Measurements from ENCODE around the gene ADGRB3.

The ADGRB3 gene

GRCh38 chr6:69246983-69247382 is 611.9 kb downstream of the ADGRB3 start:
- no peak for DNase-seq (ENCODE audit: extremely low read depth, low read depth)
- H3K4me3 ChIP-seq (replicated peaks; ENCODE audit: low read depth, low read length), result no peak overlapping the region
- no peak for TF ChIP-seq CTCF (IDR thresholded peaks at IDR 0.05; ENCODE audit: low read depth, low read length, missing control alignments)

GRCh38 chr6:69261010-69261409 is 625.9 kb downstream of the ADGRB3 start:
- DNase-seq (ENCODE audit: extremely low read depth, low read depth), result no peak
- no peak for TF ChIP-seq CTCF (IDR thresholded peaks at IDR 0.05; ENCODE audit: low read depth, low read length, missing control alignments)
- no peak overlapping the region for H3K4me3 ChIP-seq (replicated peaks; ENCODE audit: low read depth, low read length)

- TF ChIP-seq CTCF (IDR thresholded peaks at IDR 0.05; ENCODE audit: low read depth, low read length, missing control alignments), result no peak
- H3K4me3 ChIP-seq (replicated peaks; ENCODE audit: low read depth, low read length), result no peak overlapping the region
- no peak for DNase-seq (ENCODE audit: extremely low read depth, low read depth)
These were observed 628.2 kb downstream of the ADGRB3 start for GRCh38 chr6:69263297-69263696.

GRCh38 chr6:69265090-69265489 is 630.0 kb downstream of the ADGRB3 start:
- H3K4me3 ChIP-seq (replicated peaks; ENCODE audit: low read depth, low read length), result no peak overlapping the region
- no peak for TF ChIP-seq CTCF (IDR thresholded peaks at IDR 0.05; ENCODE audit: low read depth, low read length, missing control alignments)
- DNase-seq (ENCODE audit: extremely low read depth, low read depth), result no peak

GRCh38 chr6:69265706-69266105 is 630.6 kb downstream of the ADGRB3 start:
- H3K4me3 ChIP-seq (replicated peaks; ENCODE audit: low read depth, low read length), result no peak overlapping the region
- DNase-seq (ENCODE audit: extremely low read depth, low read depth), result no peak
- TF ChIP-seq CTCF (IDR thresholded peaks at IDR 0.05; ENCODE audit: low read depth, low read length, missing control alignments), result no peak

GRCh38 chr6:69276204-69276603 is 641.1 kb downstream of the ADGRB3 start:
- DNase-seq (ENCODE audit: extremely low read depth, low read depth), result no peak
- no peak for TF ChIP-seq CTCF (IDR thresholded peaks at IDR 0.05; ENCODE audit: low read depth, low read length, missing control alignments)
- no peak overlapping the region for H3K4me3 ChIP-seq (replicated peaks; ENCODE audit: low read depth, low read length)

- no peak for TF ChIP-seq CTCF (IDR thresholded peaks at IDR 0.05; ENCODE audit: low read depth, low read length, missing control alignments)
- DNase-seq (ENCODE audit: extremely low read depth, low read depth), result no peak
- no peak overlapping the region for H3K4me3 ChIP-seq (replicated peaks; ENCODE audit: low read depth, low read length)
These were observed 644.7 kb downstream of the ADGRB3 start for GRCh38 chr6:69279805-69280204.
